H1 (cell line): ENCODE measurements around the gene MAPK13. TPM values are rescaled to one million over a fixed set of nuclear protein-coding genes. Genes with fewer than 3 reads are reported as not detected.

Experiments
- CBX8 ChIP-seq: fragments of 300-800, 300-1000 bp; sonication (generic); IDR thresholded peaks from 2 replicates; pipeline ENCODE4 v1.7.1; 2016; ENCODE audit warnings: low read depth, low read length, borderline replicate concordance
- RBBP5 ChIP-seq: IDR thresholded peaks from 2 replicates; pipeline ENCODE4 v1.7.1; 2012; ENCODE audit warnings: low read depth, mild to moderate bottlenecking, inconsistent platforms, low read length, moderate library complexity, borderline replicate concordance
- TAF1 ChIP-seq: IDR thresholded peaks from 2 replicates; pipeline ENCODE4 v1.6.1; 2011; ENCODE audit warnings: mild to moderate bottlenecking, low read depth, low read length
- polyA plus RNA-seq, 7 experiments: library from polyadenylated mRNA; depleted of rRNA in 3 of 7; stranded (reverse) in 5 of 7; unstranded in 2 of 7; fragments of >200 nt in 5 of 7; fragments of 200-250 nt in 2 of 7; gene quantifications; 1 replicate in 5 of 7; 2 replicates in 1 of 7; 4 replicates in 1 of 7; pipeline versions ENCODE4 v1.2.1 to v1.2.3, GENCODE V29; 2011 to 2013; ENCODE audit warnings: missing spikeins in 2 of 7, mixed read lengths in 2 of 7
- total RNA-seq: library from RNA; stranded (reverse); fragmentation: NEBNext Ultra II Directional; extraction: Animal tissue kit (Norgen Biotek cat#: 25700); gene quantifications from 2 replicates; pipeline ENCODE4 v1.2.1, GENCODE V29; 2021

The MAPK13 gene
- total and polyA plus RNA-seq, 2 of the 8 experiments (the other 6 are each of a cell fraction or from before 2014, with no cell fraction given): 10.1 to 14.1 TPM

DNA sequence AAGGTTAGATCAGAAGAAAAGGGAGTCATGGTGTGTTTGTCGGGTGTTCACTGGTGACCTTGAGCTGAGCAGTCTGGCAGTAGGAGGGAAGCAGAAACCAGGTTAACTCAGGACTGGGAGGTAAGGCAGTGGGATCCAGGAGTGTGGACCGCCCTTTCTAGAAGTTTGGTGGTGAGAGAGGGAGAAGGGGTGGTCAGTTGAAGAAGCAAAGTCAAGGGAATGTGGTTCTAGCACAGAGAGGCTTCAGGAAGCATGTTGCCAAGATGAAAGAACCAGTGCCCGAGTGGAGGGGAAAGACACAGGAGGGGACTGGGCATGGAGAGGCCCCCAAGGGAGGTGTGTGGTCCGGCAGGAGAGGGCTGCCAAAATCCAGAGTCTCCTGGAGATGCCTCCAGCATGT, 3.6 kb downstream of the MAPK13 start (continued):
- no peak for TF ChIP-seq CBX8
- no peak for TF ChIP-seq RBBP5
- TF ChIP-seq TAF1: no peak
